ENCODE measurements around the gene AMPH.

The AMPH gene

DNA sequence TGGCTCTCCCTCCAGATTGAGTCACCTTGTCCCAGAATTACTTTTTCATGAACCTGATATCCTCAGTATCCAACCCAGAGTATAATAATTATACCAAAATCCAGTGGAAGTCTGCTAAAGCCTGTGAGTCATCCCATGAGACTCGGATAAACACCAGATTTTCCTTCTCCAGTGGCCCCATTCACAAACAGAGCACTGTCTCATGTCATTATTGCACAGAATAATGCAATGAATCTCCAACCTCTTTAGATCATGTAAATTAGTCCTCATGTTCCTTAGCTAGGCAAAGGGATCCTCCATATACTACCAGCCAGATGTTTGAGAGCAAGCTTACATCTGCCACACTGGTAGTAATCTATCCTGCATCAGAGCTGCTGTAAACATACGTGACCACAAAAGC, 89.0 kb downstream of the AMPH start:
- peak; percentile 52 for DNase-seq (ENCODE audit: low read depth, low spot score)

DNA sequence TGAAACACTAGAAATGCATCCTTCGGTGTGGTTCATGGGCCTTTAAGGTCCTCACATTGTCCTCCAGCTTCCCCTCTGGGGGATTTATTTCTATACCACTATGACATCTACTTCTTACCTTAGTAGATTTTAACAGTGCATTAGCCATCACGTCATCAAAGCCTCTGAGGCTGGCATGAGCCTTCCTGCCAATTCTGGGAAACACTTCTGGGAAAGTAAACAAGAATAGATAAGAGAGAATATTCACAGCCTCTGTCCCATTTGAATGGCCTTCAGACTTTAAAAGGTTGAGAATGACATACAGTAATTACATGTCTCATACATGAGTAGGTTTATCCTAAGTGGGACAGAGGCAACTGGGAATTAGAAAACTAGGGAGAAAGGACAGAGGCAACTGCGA, 89.7 kb downstream of the AMPH start:
- DNase-seq (ENCODE audit: low read depth, low spot score): no peak

GRCh38 chr7:38539477-38540081, 91.6 kb downstream of the AMPH start:
- DNase-seq (ENCODE audit: low read depth, low spot score): no peak

DNA sequence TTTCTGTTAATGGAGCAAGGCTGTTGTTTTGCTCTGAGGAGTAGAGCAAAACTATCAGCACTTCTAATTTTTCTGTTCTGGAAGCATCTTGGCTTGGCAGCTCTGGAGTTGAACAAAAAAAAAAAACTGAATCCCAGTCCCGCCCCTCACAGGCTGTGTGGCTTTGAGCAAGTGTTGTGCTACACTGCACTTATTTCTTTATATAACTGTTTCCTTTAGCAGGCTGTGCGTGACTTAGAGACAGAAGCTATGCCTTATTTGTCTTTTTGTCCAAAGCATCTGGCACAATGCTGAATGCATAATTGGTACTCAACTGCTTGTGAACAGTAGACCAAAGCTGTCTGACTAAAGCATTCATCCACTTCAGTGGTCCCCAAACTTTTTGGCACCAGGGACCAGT, 96.1 kb downstream of the AMPH start:
- peak; percentile 51 for DNase-seq (ENCODE audit: low read depth, low spot score)

DNA sequence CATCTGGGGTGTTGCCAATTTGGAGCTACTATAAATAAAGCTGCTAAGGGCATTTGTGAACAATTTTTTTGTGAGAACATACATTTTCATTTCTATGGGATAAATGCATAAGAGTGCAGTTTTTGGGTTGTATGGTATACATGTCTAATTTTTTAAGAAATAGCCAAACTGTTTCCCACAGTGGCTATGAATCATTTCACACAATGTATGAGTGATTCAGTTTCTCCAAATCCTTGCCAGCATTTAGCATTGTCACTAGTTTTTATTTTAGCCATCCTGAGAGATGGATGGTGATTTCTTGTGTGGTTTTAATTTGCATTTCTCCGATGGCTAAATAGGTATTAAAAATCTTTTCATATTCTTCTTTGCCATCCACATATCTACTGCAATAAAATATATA, 105.3 kb downstream of the AMPH start:
- DNase-seq (ENCODE audit: low read depth, low spot score): no peak

DNA sequence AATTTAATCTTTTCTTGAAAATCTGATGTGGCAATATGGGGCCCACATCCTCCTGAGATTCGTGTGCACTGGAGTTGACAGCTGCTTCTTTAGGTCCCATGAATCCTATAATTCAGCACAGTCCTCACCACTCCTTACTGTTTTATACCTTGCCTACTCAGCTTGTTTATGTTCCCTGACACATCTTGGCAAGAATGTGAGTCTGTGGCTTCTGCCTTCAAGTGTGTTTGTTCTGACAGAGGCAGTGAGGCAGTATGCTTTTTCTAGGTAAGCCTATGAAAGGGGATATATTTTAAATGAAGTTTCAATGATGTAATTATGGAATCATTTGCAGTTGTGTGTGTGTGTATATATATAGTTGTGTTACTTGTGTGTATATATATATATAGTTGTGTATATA, 106.4 kb downstream of the AMPH start:
- peak; percentile 50 for DNase-seq (ENCODE audit: low read depth, low spot score)

- DNase-seq (ENCODE audit: low read depth, low spot score): no peak
Measured at GRCh38 chr7:38520741-38521140, 110.4 kb downstream of the AMPH start.

DNA sequence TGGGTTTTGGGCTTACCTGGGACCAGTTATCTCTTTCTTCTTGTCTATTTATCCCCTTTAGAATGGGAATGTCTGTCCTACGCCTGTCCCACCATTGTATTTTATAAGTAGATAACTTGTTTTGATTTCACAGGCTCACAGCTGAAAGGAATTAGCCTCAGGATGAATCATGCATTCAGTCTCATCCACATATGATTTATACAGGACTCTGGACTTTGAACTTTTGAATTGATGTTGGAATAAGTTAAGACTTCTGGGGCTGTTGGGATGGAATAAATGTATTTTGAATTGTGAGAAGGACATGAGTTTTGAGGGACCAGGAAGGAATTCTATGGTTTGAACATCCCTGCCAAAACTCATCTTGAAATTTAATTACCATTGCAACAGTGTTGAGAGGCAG, 112.6 kb downstream of the AMPH start:
- DNase-seq (ENCODE audit: low read depth, low spot score): no peak

- peak; percentile 46 for DNase-seq (ENCODE audit: low read depth, low spot score)
Measured at GRCh38 chr7:38512704-38513103, 118.5 kb downstream of the AMPH start.

DNA sequence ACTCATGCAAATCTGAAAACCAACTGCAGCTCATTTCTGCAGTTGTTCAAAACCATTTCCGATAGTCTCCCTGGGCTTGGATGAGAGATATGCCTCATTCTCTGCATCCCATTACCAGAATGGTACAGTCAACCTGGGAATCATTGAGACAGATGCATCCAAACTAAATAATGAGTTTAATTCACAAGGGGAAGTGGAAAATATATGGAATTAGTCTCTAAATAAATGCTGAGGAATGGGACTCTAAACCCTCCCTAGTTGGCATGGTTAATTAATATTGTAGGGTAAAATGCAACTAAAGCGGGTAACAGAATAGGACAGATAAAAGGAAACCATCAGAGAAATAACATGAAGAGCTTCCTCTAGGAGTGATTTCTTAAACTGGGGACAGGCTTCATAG, 118.9 kb downstream of the AMPH start:
- DNase-seq (ENCODE audit: low read depth, low spot score): no peak

- no peak for DNase-seq (ENCODE audit: low read depth, low spot score)
Measured at GRCh38 chr7:38507384-38507783, 123.8 kb downstream of the AMPH start.

GRCh38 chr7:38506756-38507155, 124.4 kb downstream of the AMPH start:
- peak; percentile 38 for DNase-seq (ENCODE audit: low read depth, low spot score)

DNA sequence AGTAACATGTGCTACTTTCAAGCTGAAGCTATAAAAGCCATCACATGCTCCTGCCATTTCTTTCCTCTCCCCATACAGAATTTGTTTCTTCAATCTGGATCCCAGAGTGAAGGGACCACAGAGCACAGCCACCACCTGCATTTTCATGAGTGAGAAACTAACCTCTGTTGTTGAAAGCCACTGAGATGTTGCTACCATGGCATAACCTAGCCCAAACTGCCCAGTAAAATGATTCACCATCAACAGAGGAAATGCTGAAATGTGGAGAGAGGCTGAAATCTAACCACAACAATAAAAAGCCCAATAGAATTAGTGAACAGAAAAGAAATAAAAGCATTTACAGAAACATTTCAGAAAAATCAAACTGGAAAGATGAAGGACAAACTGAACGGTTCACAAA, 125.2 kb downstream of the AMPH start:
- DNase-seq (ENCODE audit: low read depth, low spot score): no peak

DNA sequence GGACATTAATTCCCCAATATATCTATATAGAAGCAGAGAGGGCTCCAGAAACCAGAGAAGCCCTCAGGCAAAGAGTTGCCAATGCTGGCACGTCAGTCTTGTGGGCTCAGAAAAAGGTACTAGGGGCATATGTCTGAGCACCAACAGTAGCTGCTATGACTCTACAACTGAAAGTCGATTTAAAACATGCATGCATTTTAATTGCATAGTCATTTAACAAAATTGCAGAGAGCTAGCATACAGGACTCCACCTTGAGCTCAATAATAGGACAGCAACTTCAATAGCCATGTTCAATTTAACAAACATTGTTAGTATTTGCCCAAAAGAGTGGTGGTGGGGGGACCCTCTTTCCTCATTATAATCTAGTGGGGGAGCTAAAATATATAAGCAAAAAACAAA, 126.5 kb downstream of the AMPH start:
- no peak for DNase-seq (ENCODE audit: low read depth, low spot score)

- DNase-seq (ENCODE audit: low read depth, low spot score): no peak
Measured at GRCh38 chr7:38502848-38503247, 128.3 kb downstream of the AMPH start.

GRCh38 chr7:38502289-38502688, 128.9 kb downstream of the AMPH start:
- no peak for DNase-seq (ENCODE audit: low read depth, low spot score)

DNA sequence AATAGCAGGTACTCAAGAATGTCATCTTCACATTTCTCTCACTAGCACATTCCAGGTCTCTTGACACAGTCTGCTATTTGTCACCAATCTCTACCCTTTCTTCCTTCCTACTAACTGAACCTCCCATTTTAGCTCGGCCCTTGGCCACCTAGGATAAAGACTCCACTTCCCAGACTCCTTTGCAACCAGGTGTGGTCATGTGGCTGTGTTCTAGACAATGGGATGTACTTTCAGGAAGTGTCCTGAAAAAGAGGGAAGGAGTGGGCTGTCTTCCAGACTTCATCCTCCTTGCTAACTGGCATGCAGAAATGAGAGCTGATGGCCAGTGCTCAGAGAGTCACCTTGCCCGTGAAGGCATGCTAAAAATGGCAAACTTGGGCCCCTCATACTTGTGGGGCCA, 139.2 kb downstream of the AMPH start:
- DNase-seq (ENCODE audit: low read depth, low spot score): no peak

DNA sequence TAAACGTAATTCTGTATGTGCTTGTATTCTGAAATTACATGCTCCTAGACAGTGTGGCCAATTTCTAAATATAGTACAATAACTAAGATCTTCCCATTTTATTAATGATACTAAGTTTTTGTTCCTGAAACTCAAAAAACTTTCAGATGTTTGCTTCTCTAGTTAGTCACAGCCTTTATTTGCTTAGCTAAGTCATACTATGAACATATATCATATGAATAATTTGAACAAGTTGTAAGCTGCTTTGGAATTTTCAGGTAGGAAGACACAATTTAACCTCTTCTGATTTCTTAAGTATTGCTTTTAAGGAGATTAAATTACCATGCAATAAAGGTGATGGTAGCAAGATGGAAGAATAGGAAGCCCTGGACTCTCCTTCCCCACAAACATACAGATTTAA, 148.7 kb downstream of the AMPH start:
- DNase-seq (ENCODE audit: low read depth, low spot score): no peak

GRCh38 chr7:38481401-38481800, 149.8 kb downstream of the AMPH start:
- no peak for DNase-seq (ENCODE audit: low read depth, low spot score)

- DNase-seq (ENCODE audit: low read depth, low spot score): peak; percentile 12
Measured at GRCh38 chr7:38478404-38478803, 152.8 kb downstream of the AMPH start.

- no peak for DNase-seq (ENCODE audit: low read depth, low spot score)
Measured at GRCh38 chr7:38477333-38477732, 153.8 kb downstream of the AMPH start.

DNA sequence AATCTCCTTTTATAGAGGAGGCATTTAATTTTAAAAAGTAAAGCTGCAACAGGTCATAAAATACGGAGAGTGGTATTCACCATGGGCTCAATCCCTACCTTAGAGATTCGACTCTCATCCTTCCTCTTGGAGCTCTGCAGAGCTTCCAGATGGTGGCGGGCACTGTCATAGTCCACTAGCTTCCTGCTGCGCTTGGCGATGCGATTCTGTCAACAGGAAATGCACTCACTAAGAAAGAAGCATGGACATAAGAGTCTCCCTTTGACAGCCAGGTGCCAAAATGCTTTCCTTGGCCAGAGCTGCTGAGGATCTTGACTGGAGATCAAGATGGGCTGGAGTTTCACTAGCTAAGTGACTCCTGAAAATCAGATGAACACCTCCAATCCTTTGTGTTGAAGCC, 154.4 kb downstream of the AMPH start:
- no peak for DNase-seq (ENCODE audit: low read depth, low spot score)

- peak; percentile 34 for DNase-seq (ENCODE audit: low read depth, low spot score)
Measured at GRCh38 chr7:38465956-38466355, 165.2 kb downstream of the AMPH start.

Data from astrocyte of the hippocampus (primary cell).